Kidney (tissue), 14 donors: ENCODE measurements around the gene MOB3C. TPM values are rescaled to one million over a fixed set of nuclear protein-coding genes. Genes with fewer than 3 reads are reported as not detected.
"Not testable (repeated sequence)": the region's sequence is repeated elsewhere in the genome, so short reads cannot be mapped to it uniquely, and the experiment has no call there.

Experiments used
- DNase-seq, 5 donors: peaks; one replicate each; pipeline ENCODE4 v3.0.0-alpha.2; 2013 to 2020
- FAIRE-seq: peaks from 2 replicates; lab custom pipeline; 2012; peaks lifted over from hg19 to GRCh38; lab: Jason Lieb, UNC
- H3K27ac ChIP-seq, 2 donors: one replicate each; pipeline ENCODE4 v1.7.0; 2013; ENCODE audit warnings: low read depth in 2 of 2, low read length in 2 of 2, inconsistent platforms in 1 of 2
- H3K27me3 ChIP-seq: one replicate; pipeline ENCODE4 v1.7.1; 2013; ENCODE audit warnings: low read length, inconsistent platforms; ENCODE audit not compliant: control insufficient read depth, insufficient read depth
- H3K36me3 ChIP-seq, 3 donors: one replicate each; pipeline versions ENCODE4 v1.7.0 to v1.7.1; 2013; ENCODE audit warnings: low read length in 3 of 3, control low read depth in 1 of 3, inconsistent platforms in 1 of 3; ENCODE audit not compliant: insufficient read depth in 3 of 3, control insufficient read depth in 2 of 3
- H3K4me1 ChIP-seq, 3 donors: one replicate each; pipeline versions ENCODE4 v1.7.0 to v1.7.1; 2013; ENCODE audit warnings: low read length in 3 of 3, inconsistent platforms in 1 of 3, low read depth in 1 of 3; ENCODE audit not compliant: control insufficient read depth in 2 of 3, insufficient read depth in 2 of 3
- H3K4me3 ChIP-seq, 3 donors: one replicate each; pipeline versions ENCODE4 v1.7.0 to v1.8.1; 2013; ENCODE audit warnings: low read length in 3 of 3, control low read depth in 1 of 3, inconsistent platforms in 1 of 3
- H3K9ac ChIP-seq, 3 donors: one replicate each; pipeline versions ENCODE4 v1.7.0 to v1.7.1; 2013; ENCODE audit warnings: low read length in 3 of 3, control low read depth in 1 of 3, inconsistent platforms in 1 of 3
- H3K9me3 ChIP-seq, 3 donors: one replicate each; pipeline versions ENCODE4 v1.7.0 to v1.7.1; 2013; ENCODE audit warnings: low read length in 3 of 3, control low read depth in 1 of 3, inconsistent platforms in 1 of 3; ENCODE audit not compliant: control insufficient read depth in 2 of 3, insufficient read depth in 1 of 3
- intact Hi-C: fragments of 100-400 bp; cut with DNase I; formaldehyde crosslinking; loops from one replicate; pipeline ENCODE4 v1.11.1; 2022
- polyA plus RNA-seq: library from polyadenylated mRNA; stranded (reverse); fragments of 350-450 nt; fragmentation: Illumina TruSeq; extraction: RNeasy Lipid Tissue Mini Kit (QIAGEN cat#74804); gene quantifications from one replicate; pipeline ENCODE4 v1.2.3, GENCODE V29; 2014; ENCODE audit warnings: low read depth, low replicate concordance; ENCODE audit not compliant: insufficient read depth
- total RNA-seq: library from RNA; stranded (reverse); fragmentation: NEBNext Ultra II Directional; extraction: Animal tissue kit (Norgen Biotek cat#: 25700); gene quantifications from one replicate; pipeline ENCODE4 v1.2.1, GENCODE V29; 2021
- TF ChIP-seq, protein P1 (sequence below): IDR thresholded peaks from 3 replicates; pipeline ENCODE4 v1.5.1; 2012; ENCODE audit warnings: mild to moderate bottlenecking, moderate library complexity, borderline replicate concordance; ENCODE audit not compliant: insufficient read depth; ENCODE audit errors: extremely low read depth
- donor health status: control.
- donor health status: control.
- donor health status: control.
- donor health status: control.
- donor health status: control.
- donor health status: DM: yes; HTN: yes; CAD: no.
- donor health status: Normal renal cell carcinoma (clear cell type).

Gene MOB3C
- total and polyA plus RNA-seq, 2 donors from 2014 or later: 12.4 to 14.9 TPM

DNA sequence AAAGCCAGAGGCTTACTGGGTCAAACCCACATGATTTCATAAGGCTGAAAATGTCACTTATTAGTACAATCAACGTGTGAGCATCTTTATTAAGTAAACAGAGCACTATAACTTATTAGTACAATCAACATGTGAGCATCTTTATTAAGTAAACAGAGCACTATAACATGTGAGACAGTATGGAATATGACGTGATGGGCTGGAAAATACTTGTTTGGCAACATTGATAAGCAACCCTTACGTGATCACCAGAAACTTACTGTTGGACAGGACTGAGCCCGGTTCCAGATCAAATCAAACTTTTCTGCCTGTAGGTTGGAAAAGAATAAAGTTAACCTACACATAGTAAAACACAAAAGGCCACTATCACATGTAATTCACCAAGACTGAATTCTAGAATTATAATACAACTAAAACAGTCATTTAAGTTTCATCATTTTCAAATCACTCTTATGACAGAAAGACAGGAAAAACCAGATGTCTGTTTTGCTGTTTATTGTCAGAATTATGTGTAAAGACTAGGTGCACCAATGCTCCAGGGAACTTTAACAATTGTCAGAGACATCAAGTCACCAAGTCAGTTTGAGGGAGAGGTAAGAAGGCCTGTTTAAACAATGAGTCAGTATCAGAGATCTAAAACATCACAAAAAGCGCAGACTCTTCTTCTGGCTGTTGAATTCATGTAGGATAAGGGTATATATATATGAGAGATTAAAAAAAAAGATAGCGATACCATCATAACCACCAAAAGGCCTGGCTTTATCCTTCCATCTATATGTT lies 35.9 kb upstream of the MOB3C start:
- Histone ChIP-seq H3K9ac (no peak overlapping the region), H3K36me3 (peaks cover 8 to 30% (median 11%) of the 10 kb centered on the region in 3 donors), H3K27ac (no peak overlapping the region), H3K4me3 (no peak overlapping the region), H3K27me3 (no peaks in the 10 kb centered on the region), H3K4me1 (no peaks in the 10 kb centered on the region), H3K9me3 (peaks cover 0 to 13% (median 3%) of the 10 kb centered on the region in 3 donors)
- intact Hi-C loops: no loop called here
- DNase-seq (no peak), FAIRE-seq (no peak)
- TF ChIP-seq, protein P1, sequence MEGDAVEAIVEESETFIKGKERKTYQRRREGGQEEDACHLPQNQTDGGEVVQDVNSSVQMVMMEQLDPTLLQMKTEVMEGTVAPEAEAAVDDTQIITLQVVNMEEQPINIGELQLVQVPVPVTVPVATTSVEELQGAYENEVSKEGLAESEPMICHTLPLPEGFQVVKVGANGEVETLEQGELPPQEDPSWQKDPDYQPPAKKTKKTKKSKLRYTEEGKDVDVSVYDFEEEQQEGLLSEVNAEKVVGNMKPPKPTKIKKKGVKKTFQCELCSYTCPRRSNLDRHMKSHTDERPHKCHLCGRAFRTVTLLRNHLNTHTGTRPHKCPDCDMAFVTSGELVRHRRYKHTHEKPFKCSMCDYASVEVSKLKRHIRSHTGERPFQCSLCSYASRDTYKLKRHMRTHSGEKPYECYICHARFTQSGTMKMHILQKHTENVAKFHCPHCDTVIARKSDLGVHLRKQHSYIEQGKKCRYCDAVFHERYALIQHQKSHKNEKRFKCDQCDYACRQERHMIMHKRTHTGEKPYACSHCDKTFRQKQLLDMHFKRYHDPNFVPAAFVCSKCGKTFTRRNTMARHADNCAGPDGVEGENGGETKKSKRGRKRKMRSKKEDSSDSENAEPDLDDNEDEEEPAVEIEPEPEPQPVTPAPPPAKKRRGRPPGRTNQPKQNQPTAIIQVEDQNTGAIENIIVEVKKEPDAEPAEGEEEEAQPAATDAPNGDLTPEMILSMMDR: no peak

- peaks cover 7 to 29% (median 11%) of the 10 kb centered on the region in 3 donors for H3K36me3 ChIP-seq
- H3K27me3 ChIP-seq, H3K9ac ChIP-seq, intact Hi-C loops, H3K27ac ChIP-seq, H3K4me1 ChIP-seq, H3K4me3 ChIP-seq, DNase-seq, FAIRE-seq: not testable (repeated sequence)
- H3K9me3 ChIP-seq: peaks cover 0 to 16% (median 3%) of the 10 kb centered on the region in 3 donors
Measured at GRCh38 chr1:46651152-46651551, 34.5 kb upstream of the MOB3C start.

GRCh38 chr1:46650491-46650890 lies 33.9 kb upstream of the MOB3C start:
- H3K4me1 ChIP-seq: no peaks in the 10 kb centered on the region
- peaks cover 0 to 16% (median 3%) of the 10 kb centered on the region in 3 donors for H3K9me3 ChIP-seq
- FAIRE-seq (no peak), DNase-seq (no peak)
- intact Hi-C loops: no loop called here
- TF ChIP-seq, protein P1: no peak
- H3K27me3 ChIP-seq: no peaks in the 10 kb centered on the region
- no peak overlapping the region for H3K4me3 ChIP-seq
- no peak overlapping the region for H3K9ac ChIP-seq
- H3K36me3 ChIP-seq: peaks cover 7 to 25% (median 9%) of the 10 kb centered on the region in 3 donors
- no peak overlapping the region for H3K27ac ChIP-seq

GRCh38 chr1:46649764-46650163 lies 33.2 kb upstream of the MOB3C start:
- H3K9ac ChIP-seq: no peak overlapping the region
- TF ChIP-seq, protein P1: no peak
- no peaks in the 10 kb centered on the region for H3K4me1 ChIP-seq
- no peak overlapping the region for H3K4me3 ChIP-seq
- H3K36me3 ChIP-seq: peaks cover 7 to 21% (median 9%) of the 10 kb centered on the region in 3 donors
- H3K9me3 ChIP-seq: peaks cover 0 to 16% (median 3%) of the 10 kb centered on the region in 3 donors
- DNase-seq: no peak
- H3K27ac ChIP-seq: no peak overlapping the region
- intact Hi-C loops: no loop called here
- no peaks in the 10 kb centered on the region for H3K27me3 ChIP-seq
- no peak for FAIRE-seq
